Mucosa of stomach (tissue), 1 donor: ENCODE measurements around the gene SAG.

Experiments used
- H3K27me3 ChIP-seq: one replicate; pipeline ENCODE4 v1.7.0; 2013; ENCODE audit warnings: mild to moderate bottlenecking, low read length; ENCODE audit not compliant: control insufficient read depth, insufficient read depth
- H3K36me3 ChIP-seq: one replicate; pipeline ENCODE4 v1.7.0; 2013; ENCODE audit warnings: low read length; ENCODE audit not compliant: control insufficient read depth, insufficient read depth
- H3K4me1 ChIP-seq: one replicate; pipeline ENCODE4 v1.7.0; 2013; ENCODE audit warnings: mild to moderate bottlenecking, low read length; ENCODE audit not compliant: control insufficient read depth, insufficient read depth
- H3K4me3 ChIP-seq: one replicate; pipeline ENCODE4 v1.7.0; 2013; ENCODE audit warnings: low read length
- H3K9ac ChIP-seq: one replicate; pipeline ENCODE4 v1.7.0; 2013; ENCODE audit warnings: mild to moderate bottlenecking, low read length, moderate library complexity
- H3K9me3 ChIP-seq: one replicate; pipeline ENCODE4 v1.7.0; 2013; ENCODE audit warnings: mild to moderate bottlenecking, low read length, moderate library complexity; ENCODE audit not compliant: control insufficient read depth
- donor health status: Pancreatic carcinoma.

SAG gene

GRCh38 chr2:233336541-233336940 is 28.9 kb downstream of the SAG start:
- no peak overlapping the region for H3K4me3 ChIP-seq
- no peaks in the 10 kb centered on the region for H3K36me3 ChIP-seq
- no peaks in the 10 kb centered on the region for H3K27me3 ChIP-seq
- no peaks in the 10 kb centered on the region for H3K9me3 ChIP-seq
- H3K9ac ChIP-seq = no peak overlapping the region
- H3K4me1 ChIP-seq = peaks cover 10% of the 10 kb centered on the region

GRCh38 chr2:233338046-233338445 is 30.4 kb downstream of the SAG start:
- Histone ChIP-seq H3K4me1 (peaks cover 10% of the 10 kb centered on the region), H3K4me3 (no peak overlapping the region), H3K9ac (no peak overlapping the region), H3K27me3 (no peaks in the 10 kb centered on the region), H3K9me3 (no peaks in the 10 kb centered on the region), H3K36me3 (no peaks in the 10 kb centered on the region)

- Histone ChIP-seq H3K4me3 (no peak overlapping the region), H3K36me3 (no peaks in the 10 kb centered on the region)
Measured at GRCh38 chr2:233338812-233339368, 31.3 kb downstream of the SAG start.

GRCh38 chr2:233339427-233339826 is 31.8 kb downstream of the SAG start:
- Histone ChIP-seq H3K27me3 (no peaks in the 10 kb centered on the region), H3K4me3 (no peak overlapping the region), H3K36me3 (no peaks in the 10 kb centered on the region), H3K9me3 (no peaks in the 10 kb centered on the region), H3K9ac (no peak overlapping the region), H3K4me1 (peaks cover 10% of the 10 kb centered on the region)

More at GRCh38 chr2:233338812-233339368, 31.3 kb downstream of the SAG start:
- H3K4me1 ChIP-seq = peaks cover 10% of the 10 kb centered on the region
- H3K9me3 ChIP-seq = no peaks in the 10 kb centered on the region
- no peak overlapping the region for H3K9ac ChIP-seq
- H3K27me3 ChIP-seq = no peaks in the 10 kb centered on the region

GRCh38 chr2:233341296-233341695 is 33.7 kb downstream of the SAG start:
- H3K9ac ChIP-seq = no peak overlapping the region
- H3K36me3 ChIP-seq = no peaks in the 10 kb centered on the region
- H3K27me3 ChIP-seq = no peaks in the 10 kb centered on the region
- H3K4me3 ChIP-seq = no peak overlapping the region
- H3K9me3 ChIP-seq = no peaks in the 10 kb centered on the region
- peaks cover 10% of the 10 kb centered on the region for H3K4me1 ChIP-seq

- H3K36me3 ChIP-seq = no peaks in the 10 kb centered on the region
- no peak overlapping the region for H3K4me3 ChIP-seq
- no peaks in the 10 kb centered on the region for H3K27me3 ChIP-seq
- H3K9me3 ChIP-seq = no peaks in the 10 kb centered on the region
- no peak overlapping the region for H3K9ac ChIP-seq
- H3K4me1 ChIP-seq = peaks cover 10% of the 10 kb centered on the region
Measured at GRCh38 chr2:233342301-233342700, 34.7 kb downstream of the SAG start.

- Histone ChIP-seq H3K9me3 (no peaks in the 10 kb centered on the region), H3K36me3 (no peaks in the 10 kb centered on the region), H3K9ac (no peak overlapping the region), H3K4me1 (peaks cover 9% of the 10 kb centered on the region), H3K4me3 (no peak overlapping the region), H3K27me3 (no peaks in the 10 kb centered on the region)
Measured at GRCh38 chr2:233343171-233343705, 35.6 kb downstream of the SAG start.

- Histone ChIP-seq H3K9me3 (no peaks in the 10 kb centered on the region), H3K4me3 (no peak overlapping the region), H3K4me1 (peaks cover 21% of the 10 kb centered on the region), H3K36me3 (no peaks in the 10 kb centered on the region), H3K27me3 (no peaks in the 10 kb centered on the region), H3K9ac (no peak overlapping the region)
Measured at GRCh38 chr2:233346376-233346775, 38.8 kb downstream of the SAG start.

- no peaks in the 10 kb centered on the region for H3K36me3 ChIP-seq
Measured at GRCh38 chr2:233346930-233347329, 39.3 kb downstream of the SAG start.

GRCh38 chr2:233349005-233349998 is 41.7 kb downstream of the SAG start:
- H3K9ac ChIP-seq = no peak overlapping the region
- H3K4me1 ChIP-seq = peaks cover 32% of the 10 kb centered on the region
- H3K36me3 ChIP-seq = no peaks in the 10 kb centered on the region
- H3K27me3 ChIP-seq = no peaks in the 10 kb centered on the region
- H3K4me3 ChIP-seq = no peak overlapping the region
- no peaks in the 10 kb centered on the region for H3K9me3 ChIP-seq

More at GRCh38 chr2:233346930-233347329, 39.3 kb downstream of the SAG start:
- H3K9me3 ChIP-seq = no peaks in the 10 kb centered on the region
- H3K4me1 ChIP-seq = peaks cover 21% of the 10 kb centered on the region
- H3K9ac ChIP-seq = no peak overlapping the region
- no peak overlapping the region for H3K4me3 ChIP-seq
- no peaks in the 10 kb centered on the region for H3K27me3 ChIP-seq

GRCh38 chr2:233350708-233351107 is 43.1 kb downstream of the SAG start:
- Histone ChIP-seq H3K27me3 (no peaks in the 10 kb centered on the region), H3K36me3 (no peaks in the 10 kb centered on the region), H3K4me3 (no peak overlapping the region), H3K9ac (no peak overlapping the region), H3K4me1 (peaks cover 36% of the 10 kb centered on the region), H3K9me3 (no peaks in the 10 kb centered on the region)

- Histone ChIP-seq H3K9me3 (no peaks in the 10 kb centered on the region), H3K4me3 (no peak overlapping the region), H3K4me1 (peaks cover 43% of the 10 kb centered on the region), H3K9ac (no peak overlapping the region), H3K36me3 (no peaks in the 10 kb centered on the region), H3K27me3 (no peaks in the 10 kb centered on the region)
Measured at GRCh38 chr2:233351423-233351822, 43.8 kb downstream of the SAG start.
